ENCODE data around the gene NRP1. TPM values are rescaled to one million over a fixed set of nuclear protein-coding genes. Genes with fewer than 3 reads are reported as not detected.

Gene NRP1
- polyA plus RNA-seq, 1 of the 3 experiments (the other 2 are of a cell fraction): 129 TPM

DNA sequence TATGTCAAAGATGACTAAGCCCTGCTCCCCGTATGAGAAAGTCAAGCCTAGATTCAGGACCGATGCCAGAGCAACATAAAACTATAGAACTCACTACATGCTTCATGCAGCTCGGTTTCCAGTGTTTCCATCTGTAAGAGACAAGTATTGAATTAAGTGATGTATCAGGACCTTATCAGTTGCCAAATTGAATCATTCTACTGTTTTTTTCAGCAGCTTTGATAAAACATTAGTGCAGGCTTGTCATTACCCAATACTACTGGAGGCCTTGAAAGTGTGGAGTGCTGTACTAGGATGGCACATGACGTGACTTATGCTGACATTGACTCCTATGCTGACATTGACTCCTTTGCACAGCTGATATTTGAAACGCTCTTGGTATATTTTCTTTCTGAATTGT, 10.8 kb upstream of the NRP1 start:
- H3K27ac ChIP-seq (ENCODE audit: low read depth in 2 of 2, low read length in 1 of 2): no peak overlapping the region
- H3K36me3 ChIP-seq (replicated peaks in 1 of 2; ENCODE audit: control insufficient read depth in 1 of 2, insufficient read depth in 2 of 2, low read length in 1 of 2): no peaks in the 10 kb centered on the region
- H3F3A ChIP-seq (replicated peaks; ENCODE audit: insufficient read depth): no peaks in the 10 kb centered on the region
- H3K9ac ChIP-seq: no peak overlapping the region
- no peak overlapping the region for H2AFZ ChIP-seq (ENCODE audit: low read depth)
- ChIA-PET POLR2A (no interaction called here), CTCF (interaction anchor here (0.6 to 3.5 kb wide), 3 partner anchors 9 to 335 kb away, joined by 3 to 16 read pairs (median 3); no protein-coding TSS in a partner anchor)
- no peaks in the 10 kb centered on the region for H3K9me3 ChIP-seq
- no peak overlapping the region for H3K4me3 ChIP-seq (ENCODE audit: low read depth in 2 of 2, low read length in 1 of 2)
- DNase-seq: peak; percentile 39
- H3K9me2 ChIP-seq: no peaks in the 10 kb centered on the region
- no peaks in the 10 kb centered on the region for H3K27me3 ChIP-seq (ENCODE audit: insufficient read depth)
- H3K79me2 ChIP-seq (ENCODE audit: insufficient read depth): no peaks in the 10 kb centered on the region
- no peak overlapping the region for H3K4me2 ChIP-seq
- no peaks in the 10 kb centered on the region for H4K20me1 ChIP-seq (ENCODE audit: insufficient read depth)
- WGBS (ENCODE audit: low lambda C conversion rate): 77% methylated on average over 5 of the region's 5 CpGs
- peaks cover 5 to 20% of the 10 kb centered on the region in 2 experiments; a peak in 3 of 4 replicates for H3K4me1 ChIP-seq (ENCODE audit: control insufficient read depth in 1 of 2, insufficient read depth in 2 of 2, low read depth in 1 of 2, low read length in 1 of 2)
- TF ChIP-seq FOXM1 (IDR thresholded peaks at IDR 0.05; ENCODE audit: low read depth): no peak
- 0 out of 2 replicates have a peak, but pooled peaks have one; percentile 11 for TF ChIP-seq RAD21 (IDR thresholded peaks at IDR 0.05; ENCODE audit: low read length)
- TF ChIP-seq FOXJ3 (CRISPR knock-in tag; IDR thresholded peaks at IDR 0.05): no peak
- TF ChIP-seq GATA2 (CRISPR knock-in tag; IDR thresholded peaks at IDR 0.05): peak; percentile 87
- TF ChIP-seq POLR2AphosphoS5 (IDR thresholded peaks at IDR 0.05; ENCODE audit: low read depth, low read length): no peak
- TF ChIP-seq CHD2 (IDR thresholded peaks at IDR 0.05; ENCODE audit: low read length, partially characterized antibody): no peak
- peak; percentile 89 for TF ChIP-seq RCOR1 (IDR thresholded peaks at IDR 0.05; ENCODE audit: low read length)
- TF ChIP-seq GABPA (IDR thresholded peaks at IDR 0.05; ENCODE audit: low read depth): no peak
- no peak for TF ChIP-seq SMC3 (IDR thresholded peaks at IDR 0.05; ENCODE audit: low read depth, low read length)
- TF ChIP-seq, protein P1, sequence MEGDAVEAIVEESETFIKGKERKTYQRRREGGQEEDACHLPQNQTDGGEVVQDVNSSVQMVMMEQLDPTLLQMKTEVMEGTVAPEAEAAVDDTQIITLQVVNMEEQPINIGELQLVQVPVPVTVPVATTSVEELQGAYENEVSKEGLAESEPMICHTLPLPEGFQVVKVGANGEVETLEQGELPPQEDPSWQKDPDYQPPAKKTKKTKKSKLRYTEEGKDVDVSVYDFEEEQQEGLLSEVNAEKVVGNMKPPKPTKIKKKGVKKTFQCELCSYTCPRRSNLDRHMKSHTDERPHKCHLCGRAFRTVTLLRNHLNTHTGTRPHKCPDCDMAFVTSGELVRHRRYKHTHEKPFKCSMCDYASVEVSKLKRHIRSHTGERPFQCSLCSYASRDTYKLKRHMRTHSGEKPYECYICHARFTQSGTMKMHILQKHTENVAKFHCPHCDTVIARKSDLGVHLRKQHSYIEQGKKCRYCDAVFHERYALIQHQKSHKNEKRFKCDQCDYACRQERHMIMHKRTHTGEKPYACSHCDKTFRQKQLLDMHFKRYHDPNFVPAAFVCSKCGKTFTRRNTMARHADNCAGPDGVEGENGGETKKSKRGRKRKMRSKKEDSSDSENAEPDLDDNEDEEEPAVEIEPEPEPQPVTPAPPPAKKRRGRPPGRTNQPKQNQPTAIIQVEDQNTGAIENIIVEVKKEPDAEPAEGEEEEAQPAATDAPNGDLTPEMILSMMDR (IDR thresholded peaks at IDR 0.05): no peak
- TF ChIP-seq, protein P2, sequence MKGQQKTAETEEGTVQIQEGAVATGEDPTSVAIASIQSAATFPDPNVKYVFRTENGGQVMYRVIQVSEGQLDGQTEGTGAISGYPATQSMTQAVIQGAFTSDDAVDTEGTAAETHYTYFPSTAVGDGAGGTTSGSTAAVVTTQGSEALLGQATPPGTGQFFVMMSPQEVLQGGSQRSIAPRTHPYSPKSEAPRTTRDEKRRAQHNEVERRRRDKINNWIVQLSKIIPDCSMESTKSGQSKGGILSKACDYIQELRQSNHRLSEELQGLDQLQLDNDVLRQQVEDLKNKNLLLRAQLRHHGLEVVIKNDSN (IDR thresholded peaks at IDR 0.05; ENCODE audit: borderline replicate concordance, low read depth): no peak
- no peak for TF ChIP-seq IRF3 (IDR thresholded peaks at IDR 0.05; ENCODE audit: low read depth, low read length)
- TF ChIP-seq REST (IDR thresholded peaks at IDR 0.05; ENCODE audit: low read depth, low read length): no peak
- no peak for TF ChIP-seq RXRA (IDR thresholded peaks at IDR 0.05; ENCODE audit: borderline replicate concordance, low read depth)
- no peak for TF ChIP-seq NRF1 (IDR thresholded peaks at IDR 0.05; ENCODE audit: low read depth, low read length)
- no peak for TF ChIP-seq MXI1 (IDR thresholded peaks at IDR 0.05; ENCODE audit: low read depth, low read length)
- TF ChIP-seq TCF12 (IDR thresholded peaks at IDR 0.05): no peak
- no peak for TF ChIP-seq TAF1 (IDR thresholded peaks at IDR 0.05; ENCODE audit: borderline replicate concordance, low read depth, low read length)
- TF ChIP-seq, protein P3, sequence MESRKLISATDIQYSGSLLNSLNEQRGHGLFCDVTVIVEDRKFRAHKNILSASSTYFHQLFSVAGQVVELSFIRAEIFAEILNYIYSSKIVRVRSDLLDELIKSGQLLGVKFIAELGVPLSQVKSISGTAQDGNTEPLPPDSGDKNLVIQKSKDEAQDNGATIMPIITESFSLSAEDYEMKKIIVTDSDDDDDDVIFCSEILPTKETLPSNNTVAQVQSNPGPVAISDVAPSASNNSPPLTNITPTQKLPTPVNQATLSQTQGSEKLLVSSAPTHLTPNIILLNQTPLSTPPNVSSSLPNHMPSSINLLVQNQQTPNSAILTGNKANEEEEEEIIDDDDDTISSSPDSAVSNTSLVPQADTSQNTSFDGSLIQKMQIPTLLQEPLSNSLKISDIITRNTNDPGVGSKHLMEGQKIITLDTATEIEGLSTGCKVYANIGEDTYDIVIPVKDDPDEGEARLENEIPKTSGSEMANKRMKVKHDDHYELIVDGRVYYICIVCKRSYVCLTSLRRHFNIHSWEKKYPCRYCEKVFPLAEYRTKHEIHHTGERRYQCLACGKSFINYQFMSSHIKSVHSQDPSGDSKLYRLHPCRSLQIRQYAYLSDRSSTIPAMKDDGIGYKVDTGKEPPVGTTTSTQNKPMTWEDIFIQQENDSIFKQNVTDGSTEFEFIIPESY (IDR thresholded peaks at IDR 0.05; ENCODE audit: borderline replicate concordance, low read depth): no peak
- no peak for TF ChIP-seq JUND (IDR thresholded peaks at IDR 0.05)
- TF ChIP-seq USF2 (IDR thresholded peaks at IDR 0.05; ENCODE audit: borderline replicate concordance, low read depth, low read length): no peak
- TF ChIP-seq SIN3A (IDR thresholded peaks at IDR 0.05; ENCODE audit: borderline replicate concordance, low read depth, low read length): no peak
- TF ChIP-seq EZH2phosphoT487 (IDR thresholded peaks at IDR 0.05; ENCODE audit: borderline replicate concordance, low read depth): no peak
- TF ChIP-seq FOSL2 (IDR thresholded peaks at IDR 0.05; ENCODE audit: borderline replicate concordance, low read depth): no peak
- TF ChIP-seq NFIC (IDR thresholded peaks at IDR 0.05; ENCODE audit: borderline replicate concordance): no peak

All from SK-N-SH (cell line).